IMR-90 (cell line): ENCODE results near the gene SRGN. TPM values are rescaled to one million over a fixed set of nuclear protein-coding genes. Genes with fewer than 3 reads are reported as not detected.

Source experiments
- CEBPB ChIP-seq: IDR thresholded peaks from 2 replicates; pipeline ENCODE4 v1.6.1; 2012; ENCODE audit warnings: low read depth, low read length, improper control_type of control experiment
- polyA plus RNA-seq, 3 experiments: library from polyadenylated mRNA; depleted of rRNA; stranded (reverse); fragments of >200 nt; gene quantifications; 2 replicates each; pipeline ENCODE4 v1.2.3, GENCODE V29; 2012; ENCODE audit warnings: low replicate concordance in 1 of 3
- total RNA-seq: library from RNA; depleted of rRNA; stranded (reverse); fragments of >200 nt; gene quantifications from 2 replicates; pipeline ENCODE4 v1.2.3, GENCODE V29; 2012
- TF ChIP-seq, protein P1 (sequence below): conservative IDR thresholded peaks from 2 replicates; pipeline ENCODE4 v1.5.1; 2012; ENCODE audit warnings: mild to moderate bottlenecking, low read depth, low read length, improper control_type of control experiment

Gene SRGN
- total and polyA plus RNA-seq, 2 of the 4 experiments (the other 2 are of a cell fraction): 33.3 to 41.4 TPM

DNA sequence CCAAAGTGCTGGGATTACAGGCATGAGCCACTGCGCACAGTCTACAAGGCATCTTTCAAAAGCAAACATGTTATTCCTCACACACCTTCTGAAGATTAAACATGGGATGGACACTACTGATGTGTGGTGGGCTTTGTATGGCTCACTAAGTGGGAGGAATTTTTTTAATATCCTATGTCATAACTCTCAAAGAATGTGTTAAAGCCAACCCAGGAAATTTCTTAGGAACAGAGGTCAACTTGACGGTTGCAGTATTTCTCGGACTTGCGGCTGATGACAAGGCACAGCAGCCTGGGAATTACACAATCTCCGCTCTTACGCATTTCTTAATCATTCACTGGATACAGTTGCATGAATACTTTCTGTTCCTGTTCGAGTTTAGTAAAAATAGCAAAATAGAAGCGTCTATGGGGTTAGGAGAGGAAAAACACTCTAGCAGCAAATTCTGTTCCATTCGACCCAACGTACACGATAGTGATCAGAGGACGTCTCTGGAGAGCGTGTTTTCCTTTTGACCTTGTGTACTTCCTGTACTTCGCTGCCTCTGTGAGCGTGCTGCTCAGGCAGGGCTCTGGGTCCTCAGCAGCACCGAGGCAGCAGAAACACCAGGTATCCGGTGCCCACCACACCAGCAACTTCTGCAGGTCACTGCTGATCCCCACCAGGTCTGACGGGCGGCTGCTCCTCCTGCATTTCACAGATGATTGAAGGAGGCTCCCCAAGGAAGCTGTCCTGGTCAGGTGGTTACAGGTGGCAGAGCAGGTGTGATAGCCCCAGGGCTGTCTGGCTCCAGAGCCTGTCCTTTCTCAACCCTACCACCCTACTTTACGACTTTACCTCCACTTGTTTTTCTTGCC, 26.4 kb upstream of the SRGN start (continued):
- TF ChIP-seq, protein P1, sequence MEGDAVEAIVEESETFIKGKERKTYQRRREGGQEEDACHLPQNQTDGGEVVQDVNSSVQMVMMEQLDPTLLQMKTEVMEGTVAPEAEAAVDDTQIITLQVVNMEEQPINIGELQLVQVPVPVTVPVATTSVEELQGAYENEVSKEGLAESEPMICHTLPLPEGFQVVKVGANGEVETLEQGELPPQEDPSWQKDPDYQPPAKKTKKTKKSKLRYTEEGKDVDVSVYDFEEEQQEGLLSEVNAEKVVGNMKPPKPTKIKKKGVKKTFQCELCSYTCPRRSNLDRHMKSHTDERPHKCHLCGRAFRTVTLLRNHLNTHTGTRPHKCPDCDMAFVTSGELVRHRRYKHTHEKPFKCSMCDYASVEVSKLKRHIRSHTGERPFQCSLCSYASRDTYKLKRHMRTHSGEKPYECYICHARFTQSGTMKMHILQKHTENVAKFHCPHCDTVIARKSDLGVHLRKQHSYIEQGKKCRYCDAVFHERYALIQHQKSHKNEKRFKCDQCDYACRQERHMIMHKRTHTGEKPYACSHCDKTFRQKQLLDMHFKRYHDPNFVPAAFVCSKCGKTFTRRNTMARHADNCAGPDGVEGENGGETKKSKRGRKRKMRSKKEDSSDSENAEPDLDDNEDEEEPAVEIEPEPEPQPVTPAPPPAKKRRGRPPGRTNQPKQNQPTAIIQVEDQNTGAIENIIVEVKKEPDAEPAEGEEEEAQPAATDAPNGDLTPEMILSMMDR: no peak
- TF ChIP-seq CEBPB: peak; percentile 100
